A673 (cell line): ENCODE measurements around the gene SUFU.

Source experiments
- CTCF ChIP-seq: fragments of 300-800, 200-600 bp; sonication (generic); conservative IDR thresholded peaks from 2 replicates; pipeline ENCODE4 v1.5.1; 2017; ENCODE audit warnings: low read depth, mild to moderate bottlenecking, antibody characterized with exemption, low read length, moderate library complexity, mixed read lengths
- EZH2 ChIP-seq: fragments of 200-600 bp; sonication (generic); IDR thresholded peaks from 2 replicates; pipeline ENCODE4 v1.6.1; 2017; ENCODE audit warnings: borderline replicate concordance, low read depth, mild to moderate bottlenecking, mixed read lengths, antibody characterized with exemption, low read length; ENCODE audit not compliant: poor library complexity, severe bottlenecking

GRCh38 chr10:102649797-102650654 lies 146.3 kb downstream of the SUFU start:
- TF ChIP-seq CTCF (no peak), EZH2 (no peak)
